HEK293 (cell line): Measurements from ENCODE around the gene TMEM179.

Experiments used
- AEBP2 ChIP-seq: fragments of 450-650 bp; formaldehyde crosslinking; IDR thresholded peaks from 2 replicates; pipeline ENCODE4 v1.5.1; 2016; ENCODE audit warnings: missing biosample characterization, missing genetic modification characterization, borderline replicate concordance
- CTCF ChIP-seq: fragments of 450-650 bp; formaldehyde crosslinking; IDR thresholded peaks from 2 replicates; pipeline ENCODE4 v1.5.1; 2016; ENCODE audit warnings: missing biosample characterization, missing genetic modification characterization
- REPIN1 ChIP-seq: fragments of 450-650 bp; formaldehyde crosslinking; IDR thresholded peaks from 2 replicates; pipeline ENCODE4 v1.5.1; 2017; ENCODE audit warnings: missing biosample characterization, missing genetic modification characterization, low read depth
- REST ChIP-seq: fragments of 450-650 bp; formaldehyde crosslinking; IDR thresholded peaks from 2 replicates; pipeline ENCODE4 v1.5.1; 2016; ENCODE audit warnings: missing biosample characterization, missing genetic modification characterization
- TCF7L2 ChIP-seq: IDR thresholded peaks from 2 replicates; pipeline ENCODE4 v1.6.1; 2011; ENCODE audit warnings: low read depth, mild to moderate bottlenecking, inconsistent platforms, low read length, moderate library complexity, borderline replicate concordance
- TSHZ1 ChIP-seq: fragments of 450-650 bp; formaldehyde crosslinking; IDR thresholded peaks from 2 replicates; pipeline ENCODE4 v1.5.1; 2016; ENCODE audit warnings: missing biosample characterization, missing genetic modification characterization, borderline replicate concordance
- ZBTB1 ChIP-seq: fragments of 450-650 bp; formaldehyde crosslinking; IDR thresholded peaks from 2 replicates; pipeline ENCODE4 v1.5.1; 2016; ENCODE audit warnings: missing biosample characterization, missing genetic modification characterization
- ZNF133 ChIP-seq: fragments of 450-650 bp; formaldehyde crosslinking; IDR thresholded peaks from 2 replicates; pipeline ENCODE4 v1.5.1; 2016; ENCODE audit warnings: missing biosample characterization, missing genetic modification characterization
- ZNF146 ChIP-seq: fragments of 450-650 bp; formaldehyde crosslinking; IDR thresholded peaks from 2 replicates; pipeline ENCODE4 v1.5.1; 2016; ENCODE audit warnings: missing biosample characterization, missing genetic modification characterization
- ZNF501 ChIP-seq: fragments of 450-650 bp; formaldehyde crosslinking; IDR thresholded peaks from 2 replicates; pipeline ENCODE4 v1.5.1; 2016; ENCODE audit warnings: missing biosample characterization, missing genetic modification characterization
- ZNF549 ChIP-seq: fragments of 450-650 bp; IDR thresholded peaks from 2 replicates; pipeline ENCODE4 v1.5.1; 2018; ENCODE audit warnings: missing biosample characterization, missing genetic modification characterization, mild to moderate bottlenecking, inconsistent platforms, moderate library complexity
- ZNF639 ChIP-seq: fragments of 450-650 bp; formaldehyde crosslinking; IDR thresholded peaks from 2 replicates; pipeline ENCODE4 v1.5.1; 2016; ENCODE audit warnings: missing biosample characterization, missing genetic modification characterization
- ZNF843 ChIP-seq: fragments of 450-650 bp; formaldehyde crosslinking; IDR thresholded peaks from 2 replicates; pipeline ENCODE4 v1.5.1; 2016; ENCODE audit warnings: missing biosample characterization, missing genetic modification characterization

GRCh38 chr14:104599446-104599845 lies 5.1 kb downstream of the TMEM179 start:
- TF ChIP-seq TSHZ1, result no peak
- no peak for TF ChIP-seq REST
- TF ChIP-seq ZNF639 (tag by site-specific recombination), result no peak
- no peak for TF ChIP-seq ZBTB1 (tag by site-specific recombination)
- TF ChIP-seq CTCF (tag by site-specific recombination), result no peak
- no peak for TF ChIP-seq ZNF549 (tag by site-specific recombination)
- no peak for TF ChIP-seq REPIN1
- TF ChIP-seq TCF7L2, result no peak
- TF ChIP-seq ZNF133 (tag by site-specific recombination), result no peak
- TF ChIP-seq AEBP2 (tag by site-specific recombination), result no peak
- TF ChIP-seq ZNF146 (tag by site-specific recombination), result no peak
- no peak for TF ChIP-seq ZNF843 (tag by site-specific recombination)
- TF ChIP-seq ZNF501 (tag by site-specific recombination), result no peak
